OCI-LY3 (cell line): Measurements from ENCODE around the gene LMO3.

Experiments used
- EZH2phosphoT487 ChIP-seq: fragments of 200-600 bp; shearing (Covaris generic); IDR thresholded peaks from 2 replicates; pipeline ENCODE4 v1.6.1; 2018; ENCODE audit warnings: antibody characterized with exemption, mixed run types, low read depth
- TF ChIP-seq, protein P1 (sequence below): fragments of 200-600, 300-600 bp; sonication (generic); IDR thresholded peaks from 2 replicates; pipeline ENCODE4 v1.5.1; 2014; ENCODE audit warnings: antibody characterized with exemption, low read length, low read depth

DNA sequence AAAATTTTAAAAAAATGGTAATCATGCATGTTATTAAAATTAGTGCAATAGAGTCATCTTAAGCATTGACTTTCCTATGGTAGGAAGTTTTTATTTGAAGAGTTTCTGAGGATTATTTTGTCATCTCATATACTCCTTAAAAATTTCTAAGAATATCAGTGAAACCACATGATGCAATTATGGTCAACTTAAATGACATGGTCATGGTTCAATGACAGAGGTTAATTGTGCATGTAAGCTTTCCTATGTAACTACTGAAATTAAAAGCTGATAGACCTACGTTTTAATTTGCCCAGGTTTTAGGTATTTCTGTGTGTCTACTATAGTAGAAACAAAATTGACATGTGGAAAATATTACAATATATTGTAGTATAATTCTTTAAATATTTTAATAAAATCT is 21.0 kb upstream of the LMO3 start:
- TF ChIP-seq, protein P1, sequence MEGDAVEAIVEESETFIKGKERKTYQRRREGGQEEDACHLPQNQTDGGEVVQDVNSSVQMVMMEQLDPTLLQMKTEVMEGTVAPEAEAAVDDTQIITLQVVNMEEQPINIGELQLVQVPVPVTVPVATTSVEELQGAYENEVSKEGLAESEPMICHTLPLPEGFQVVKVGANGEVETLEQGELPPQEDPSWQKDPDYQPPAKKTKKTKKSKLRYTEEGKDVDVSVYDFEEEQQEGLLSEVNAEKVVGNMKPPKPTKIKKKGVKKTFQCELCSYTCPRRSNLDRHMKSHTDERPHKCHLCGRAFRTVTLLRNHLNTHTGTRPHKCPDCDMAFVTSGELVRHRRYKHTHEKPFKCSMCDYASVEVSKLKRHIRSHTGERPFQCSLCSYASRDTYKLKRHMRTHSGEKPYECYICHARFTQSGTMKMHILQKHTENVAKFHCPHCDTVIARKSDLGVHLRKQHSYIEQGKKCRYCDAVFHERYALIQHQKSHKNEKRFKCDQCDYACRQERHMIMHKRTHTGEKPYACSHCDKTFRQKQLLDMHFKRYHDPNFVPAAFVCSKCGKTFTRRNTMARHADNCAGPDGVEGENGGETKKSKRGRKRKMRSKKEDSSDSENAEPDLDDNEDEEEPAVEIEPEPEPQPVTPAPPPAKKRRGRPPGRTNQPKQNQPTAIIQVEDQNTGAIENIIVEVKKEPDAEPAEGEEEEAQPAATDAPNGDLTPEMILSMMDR = no peak
- TF ChIP-seq EZH2phosphoT487 = no peak
